HCT116 (cell line): ENCODE data around the gene ACSS1. TPM values are rescaled to one million over a fixed set of nuclear protein-coding genes. Genes with fewer than 3 reads are reported as not detected.

ENCODE experiments used
- ATAC-seq: fragments of 200-7000 bp; cut with Tn5 transposase; 2 replicates; pipeline ENCODE4 v1.9.1; 2020; ENCODE audit warnings: mild to moderate bottlenecking, moderate library complexity
- BruUV-seq: library from RNA; stranded (reverse); fragments of 400-500 nt; replicated peaks from 2 replicates; lab custom pipeline; 2021; lab: Mats Ljungman, UMichigan
- CTCF ChIA-PET: fragments of 300-600 bp; sonication (Branson Sonifier 250); formaldehyde crosslinking; loops from one replicate; lab custom pipeline; 2021; ENCODE audit warnings: antibody characterized with exemption; lab: Charles Lee
- POLR2A ChIA-PET: fragments of 300-600, 350-600 bp; sonication (Branson Sonifier 250); formaldehyde crosslinking; loops from one replicate; lab custom pipeline; 2021; ENCODE audit warnings: antibody characterized with exemption; lab: Charles Lee
- RAD21 ChIA-PET, 2 experiments: fragments of 300-600 bp; sonication (Branson Sonifier 250); formaldehyde crosslinking; loops; one replicate each; lab custom pipeline; 2023; ENCODE audit warnings: low total read pairs in 2 of 2; ENCODE audit not compliant: uncharacterized antibody in 2 of 2, unreplicated experiment in 2 of 2, low non-redundant PET in 1 of 2; lab: Charles Lee
- DNase-seq: peaks from one replicate; pipeline ENCODE4 v3.0.0-alpha.2; 2010; ENCODE audit warnings: low read depth, low spot score
- H2AFZ ChIP-seq: fragments of 200-600 bp; shearing (Covaris generic), sonication (generic); 2 replicates; pipeline ENCODE4 v1.6.1; 2017; ENCODE audit warnings: low read depth, mixed run types, mixed read lengths, antibody characterized with exemption, low read length; ENCODE audit not compliant: poor library complexity, severe bottlenecking
- H3K27ac ChIP-seq: 2 replicates; pipeline ENCODE4 v1.5.1; 2012; ENCODE audit warnings: low read depth, low read length
- H3K27me3 ChIP-seq: fragments of 200-600 bp; sonication (generic); 2 replicates; pipeline ENCODE4 v1.6.1; 2016; ENCODE audit warnings: mixed run types, low read length, mixed read lengths; ENCODE audit not compliant: insufficient read depth
- H3K36me3 ChIP-seq, 2 experiments: fragments of 200-500 bp in 1 of 2; fragments of 200-600 bp in 1 of 2; sonication (Bioruptor generic) in 1 of 2; sonication (generic) in 1 of 2; 2 replicates each; pipeline versions ENCODE4 v1.5.1 to v1.6.1; 2014 to 2016; ENCODE audit warnings: low read length in 2 of 2, inconsistent platforms in 1 of 2, mixed read lengths in 1 of 2, mixed run types in 1 of 2; ENCODE audit not compliant: insufficient read depth in 2 of 2, control insufficient read depth in 1 of 2
- H3K4me1 ChIP-seq, 2 experiments: fragments of 200-600 bp in 1 of 2; sonication (generic) in 1 of 2; 2 replicates each; pipeline versions ENCODE4 v1.5.1 to v1.6.1; 2012 to 2017; ENCODE audit warnings: low read length in 2 of 2, inconsistent platforms in 1 of 2, mild to moderate bottlenecking in 1 of 2, mixed read lengths in 1 of 2, mixed run types in 1 of 2, moderate library complexity in 1 of 2; ENCODE audit not compliant: insufficient read depth in 2 of 2, control insufficient read depth in 1 of 2
- H3K4me2 ChIP-seq: fragments of 200-600 bp; sonication (generic); 2 replicates; pipeline ENCODE4 v1.6.1; 2017; ENCODE audit warnings: mixed run types, low read length, mixed read lengths
- H3K4me3 ChIP-seq, 2 experiments: fragments of 200-600 bp in 1 of 2; sonication (generic) in 1 of 2; replicated peaks in 1 of 2; 2 replicates each; pipeline ENCODE4 v1.5.1; 2011 to 2016; ENCODE audit warnings: low read length in 2 of 2, control low read depth in 1 of 2, low read depth in 1 of 2, mild to moderate bottlenecking in 1 of 2, mixed read lengths in 1 of 2, mixed run types in 1 of 2
- H3K79me2 ChIP-seq: fragments of 200-600 bp; sonication (generic); 2 replicates; pipeline ENCODE4 v1.6.1; 2017; ENCODE audit warnings: mild to moderate bottlenecking, mixed run types, low read length, moderate library complexity, mixed read lengths; ENCODE audit not compliant: insufficient read depth
- H3K9ac ChIP-seq: fragments of 200-600 bp; sonication (generic); 2 replicates; pipeline ENCODE4 v1.6.1; 2016; ENCODE audit warnings: low read length, mixed read lengths
- H3K9me2 ChIP-seq: fragments of 200-600 bp; sonication (generic), shearing (Covaris generic); 2 replicates; pipeline ENCODE4 v1.6.1; 2017; ENCODE audit warnings: mixed run types, mild to moderate bottlenecking, moderate library complexity; ENCODE audit not compliant: insufficient read depth
- H3K9me3 ChIP-seq, 2 experiments: fragments of 200-500 bp in 1 of 2; fragments of 200-600 bp in 1 of 2; sonication (Bioruptor generic) in 1 of 2; sonication (generic) in 1 of 2; 2 replicates each; pipeline ENCODE4 v1.6.1; 2014 to 2017; ENCODE audit warnings: low read length in 2 of 2, mixed read lengths in 2 of 2, inconsistent platforms in 1 of 2, low read depth in 1 of 2, mild to moderate bottlenecking in 1 of 2, mixed run types in 1 of 2, moderate library complexity in 1 of 2; ENCODE audit not compliant: control insufficient read depth in 1 of 2, insufficient read depth in 1 of 2
- H4K20me1 ChIP-seq: fragments of 200-600 bp; sonication (generic), shearing (Covaris generic); 2 replicates; pipeline ENCODE4 v1.6.1; 2017; ENCODE audit warnings: mixed run types, mild to moderate bottlenecking, moderate library complexity; ENCODE audit not compliant: insufficient read depth
- CBX3 ChIP-seq: IDR thresholded peaks from 2 replicates; pipeline ENCODE4 v1.6.1; 2012; ENCODE audit warnings: low read depth
- CEBPB ChIP-seq: IDR thresholded peaks from 2 replicates; pipeline ENCODE4 v1.6.1; 2012; ENCODE audit warnings: low read depth
- EZH2 ChIP-seq: fragments of 200-600 bp; sonication (generic); IDR thresholded peaks from 2 replicates; pipeline ENCODE4 v1.6.1; 2017; ENCODE audit warnings: antibody characterized with exemption, mixed run types
- JUND ChIP-seq: IDR thresholded peaks from 2 replicates; pipeline ENCODE4 v1.6.1; 2012
- MAX ChIP-seq: IDR thresholded peaks from 2 replicates; pipeline ENCODE4 v1.6.1; 2012
- POLR2A ChIP-seq: IDR thresholded peaks from 2 replicates; pipeline ENCODE4 v1.7.0; 2011; ENCODE audit warnings: borderline replicate concordance; ENCODE audit not compliant: insufficient read depth, insufficient read length; ENCODE audit errors: extremely low read depth
- POLR2AphosphoS5 ChIP-seq: IDR thresholded peaks from 2 replicates; pipeline ENCODE4 v1.6.1; 2011; ENCODE audit warnings: mild to moderate bottlenecking, low read depth, low read length, moderate library complexity
- REST ChIP-seq: IDR thresholded peaks from 2 replicates; pipeline ENCODE4 v1.6.1; 2012; ENCODE audit warnings: low read depth
- SRF ChIP-seq: IDR thresholded peaks from 2 replicates; pipeline ENCODE4 v1.6.1; 2012; ENCODE audit warnings: low read depth
- intact Hi-C: fragments of 100-400 bp; cut with micrococcal nuclease; formaldehyde crosslinking; loops from 2 replicates; pipeline ENCODE4 v1.10.0; 2022
- total RNA-seq: library from RNA; stranded (reverse); gene quantifications from one replicate; pipeline ENCODE4 v1.2.1, GENCODE V29; 2021; ENCODE audit not compliant: unreplicated experiment

ACSS1 gene
- total RNA-seq, 1 experiment from 2014 or later, result 0.27 TPM

DNA sequence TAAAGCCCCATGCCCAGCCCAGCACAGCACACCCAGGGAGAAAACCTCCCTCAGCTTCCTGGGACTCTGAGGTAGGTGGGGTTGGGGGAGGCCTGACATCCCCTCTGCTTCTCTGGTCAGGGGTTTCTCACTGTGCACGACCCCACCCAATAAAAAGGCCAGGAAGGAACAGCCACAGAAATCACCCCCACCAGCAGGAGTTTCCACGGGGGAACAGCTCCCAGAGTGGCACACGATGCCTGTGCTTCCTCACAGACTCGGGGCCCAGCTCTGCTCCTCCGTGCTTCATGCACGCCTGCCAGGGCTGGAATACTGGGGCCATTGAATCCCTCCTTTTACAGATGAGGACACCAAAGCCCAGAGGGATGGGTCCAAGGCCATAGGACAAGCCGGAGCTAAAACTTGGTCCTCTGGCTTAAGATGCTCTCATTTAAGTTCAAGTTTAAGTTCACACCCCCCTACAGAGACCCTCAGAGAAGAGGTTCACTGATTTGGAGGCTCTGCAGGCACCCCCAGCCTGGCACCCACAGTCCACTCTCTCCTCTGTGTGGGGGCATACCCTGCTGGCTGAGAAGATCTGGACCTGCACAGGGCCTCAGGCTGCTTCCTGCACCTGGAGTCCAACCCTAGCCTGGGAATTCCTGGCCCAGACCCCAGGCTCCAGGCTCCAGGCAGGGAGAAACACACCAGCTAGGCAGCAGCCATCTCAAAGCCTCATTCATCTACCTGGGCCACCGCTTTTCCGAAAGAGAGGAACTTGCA is 14.3 kb downstream of the ACSS1 start:
- Histone ChIP-seq H2AFZ (no peak overlapping the region), H3K9ac (no peak overlapping the region), H3K4me3 (no peak overlapping the region), H3K4me1 (no peaks in the 10 kb centered on the region)
- intact Hi-C loops, result no loop called here
- no peak for DNase-seq
- no peak for TF ChIP-seq EZH2
- no peak for TF ChIP-seq JUND
- no peak for TF ChIP-seq REST
- TF ChIP-seq POLR2AphosphoS5, result no peak
- no peak for TF ChIP-seq SRF
- no peak for TF ChIP-seq CEBPB
- TF ChIP-seq MAX, result no peak
- TF ChIP-seq POLR2A, result no peak
- TF ChIP-seq CBX3, result no peak
- TF ChIP-seq, all 23 proteins: peak for 0
- no peak for ATAC-seq
- Histone ChIP-seq H3K4me2 (no peak overlapping the region), H3K27ac (no peak overlapping the region), H3K9me3 (no peaks in the 10 kb centered on the region), H3K36me3 (no peaks in the 10 kb centered on the region), H3K27me3 (no peaks in the 10 kb centered on the region), H3K9me2 (no peaks in the 10 kb centered on the region), H4K20me1 (no peaks in the 10 kb centered on the region), H3K79me2 (no peaks in the 10 kb centered on the region)
- CTCF ChIA-PET, result no interaction called here
- RAD21 ChIA-PET, result no interaction called here
- no TSS peak for BruUV-seq
- POLR2A ChIA-PET, result no interaction called here
